K562 (cell line): ENCODE results near the gene PTPMT1. TPM values are rescaled to one million over a fixed set of nuclear protein-coding genes. Genes with fewer than 3 reads are reported as not detected.

Source experiments
- ATAC-seq: fragments of 200-7000 bp; cut with Tn5 transposase; 3 replicates; pipeline ENCODE4 v1.9.1; 2020; ENCODE audit warnings: moderate library complexity
- BruUV-seq: library from RNA; stranded (reverse); fragments of 400-500 nt; replicated peaks from 2 replicates; lab custom pipeline; 2021; lab: Mats Ljungman, UMichigan
- CTCF ChIA-PET: fragments of 300-600 bp; formaldehyde crosslinking; extraction: SDS; loops from one replicate; lab custom pipeline; 2021; ENCODE audit warnings: low intra/inter-chr PET ratio; lab: Yijun Ruan, JAX
- POLR2A ChIA-PET: fragments of 300-600, 350-650 bp; sonication (Branson Sonifier 250); formaldehyde crosslinking; extraction: SDS; loops from one replicate; lab custom pipeline; 2021; ENCODE audit warnings: antibody characterized with exemption, inconsistent platforms; lab: Yijun Ruan, JAX
- DNase-seq, 4 experiments: peaks; one replicate each; pipeline versions ENCODE4 v3.0.0 to v3.0.0-alpha.2; 2011 to 2018; ENCODE audit warnings: low spot score in 3 of 4, mixed read lengths in 3 of 4; ENCODE audit errors: extremely low read depth in 1 of 4
- FAIRE-seq: peaks from 2 replicates; lab custom pipeline; 2011; peaks lifted over from hg19 to GRCh38; lab: Jason Lieb, UNC
- H2AFZ ChIP-seq: 2 replicates; pipeline ENCODE4 v1.6.0; 2011; ENCODE audit warnings: low read depth, low read length, control low read depth, inconsistent platforms
- H3K27ac ChIP-seq: fragments of 200-600 bp; 3 replicates; pipeline ENCODE4 v1.8.0; 2011; ENCODE audit warnings: low read depth, mild to moderate bottlenecking, control low read depth, inconsistent platforms, low read length, moderate library complexity, mixed read lengths; ENCODE audit errors: extremely low read depth
- H3K27me3 ChIP-seq, 2 experiments: fragments of 300-600 bp in 1 of 2; 2 replicates in 1 of 2; 3 replicates in 1 of 2; pipeline versions ENCODE4 v1.6.0 to v1.8.0; 2011; ENCODE audit warnings: inconsistent platforms in 2 of 2, low read length in 2 of 2, mild to moderate bottlenecking in 1 of 2, mixed read lengths in 1 of 2, moderate library complexity in 1 of 2; ENCODE audit not compliant: control insufficient read depth in 2 of 2, insufficient read depth in 2 of 2
- H3K36me3 ChIP-seq: fragments of 300-600 bp; 3 replicates; pipeline ENCODE4 v1.8.0; 2011; ENCODE audit warnings: mild to moderate bottlenecking, low read length, inconsistent platforms; ENCODE audit not compliant: control insufficient read depth, insufficient read depth
- H3K4me1 ChIP-seq, 2 experiments: fragments of 200-600 bp in 1 of 2; replicated peaks in 1 of 2; 2 replicates in 1 of 2; 3 replicates in 1 of 2; pipeline versions ENCODE4 v1.5.1 to v1.8.0; 2011; ENCODE audit warnings: inconsistent platforms in 2 of 2, low read length in 2 of 2, mild to moderate bottlenecking in 1 of 2, mixed read lengths in 1 of 2, moderate library complexity in 1 of 2; ENCODE audit not compliant: control insufficient read depth in 2 of 2, insufficient read depth in 2 of 2
- H3K4me2 ChIP-seq: 2 replicates; pipeline ENCODE4 v1.6.1; 2011; ENCODE audit warnings: low read length, control low read depth, inconsistent platforms, mixed read lengths; ENCODE audit not compliant: insufficient read depth
- H3K4me3 ChIP-seq: fragments of 200-600 bp; sonication (generic), shearing (Covaris generic); 2 replicates; pipeline ENCODE4 v1.5.1; 2016; ENCODE audit warnings: control low read depth, inconsistent platforms
- H3K79me2 ChIP-seq: fragments of 200-600 bp; 3 replicates; pipeline ENCODE4 v1.8.0; 2011; ENCODE audit warnings: low read length, inconsistent platforms; ENCODE audit not compliant: control insufficient read depth, insufficient read depth
- H3K9ac ChIP-seq, 2 experiments: 2 replicates each; pipeline versions ENCODE4 v1.6.0 to v1.6.1; 2011; ENCODE audit warnings: low read depth in 2 of 2, low read length in 2 of 2, control low read depth in 1 of 2, inconsistent platforms in 1 of 2, mild to moderate bottlenecking in 1 of 2, mixed read lengths in 1 of 2; ENCODE audit not compliant: insufficient read depth in 1 of 2
- H3K9me1 ChIP-seq: one replicate; pipeline ENCODE4 v1.6.0; 2011; ENCODE audit warnings: inconsistent platforms, mild to moderate bottlenecking, low read length, moderate library complexity; ENCODE audit not compliant: control insufficient read depth, insufficient read depth
- H3K9me3 ChIP-seq: replicated peaks from 2 replicates; pipeline ENCODE4 v1.5.1; 2011; ENCODE audit warnings: low read depth, low read length, inconsistent platforms; ENCODE audit not compliant: control insufficient read depth, insufficient read depth
- H4K20me1 ChIP-seq: replicated peaks from 2 replicates; pipeline ENCODE4 v1.6.1; 2011; ENCODE audit warnings: low read length, inconsistent platforms, mixed read lengths; ENCODE audit not compliant: control insufficient read depth, insufficient read depth
- ARHGAP35 ChIP-seq: fragments of 450-650 bp; IDR thresholded peaks from 2 replicates; pipeline ENCODE4 v1.6.1; 2018; ENCODE audit not compliant: partially characterized antibody
- ARID2 ChIP-seq: fragments of 450-650 bp; IDR thresholded peaks from 2 replicates; pipeline ENCODE4 v1.6.1; 2017; ENCODE audit warnings: antibody characterized with exemption, mild to moderate bottlenecking
- DMBX1 ChIP-seq: fragments of 250-450 bp; sonication (Bioruptor Pico); IDR thresholded peaks from 2 replicates; pipeline ENCODE4 v1.8.0; 2022; ENCODE audit warnings: inconsistent platforms, mild to moderate bottlenecking, moderate library complexity, borderline replicate concordance
- ELK3 ChIP-seq: fragments of 450-650 bp; formaldehyde crosslinking; IDR thresholded peaks from 2 replicates; pipeline ENCODE4 v1.4.0; 2020; ENCODE audit warnings: mild to moderate bottlenecking
- GTF2A2 ChIP-seq: IDR thresholded peaks from 2 replicates; pipeline ENCODE4 v1.6.1; 2016; ENCODE audit warnings: mild to moderate bottlenecking, missing genetic modification characterization, missing compliant biosample characterization
- HDGF ChIP-seq: fragments of 450-650 bp; IDR thresholded peaks from 2 replicates; pipeline ENCODE4 v1.6.1; 2016
- HMGN3 ChIP-seq: IDR thresholded peaks from 2 replicates; pipeline ENCODE4 v1.6.1; 2011; ENCODE audit warnings: borderline replicate concordance, low read depth, mild to moderate bottlenecking, mixed read lengths, low read length; ENCODE audit not compliant: insufficient read length; ENCODE audit errors: extremely low read depth
- KDM1A ChIP-seq, 2 experiments: fragments of 450-650 bp; IDR thresholded peaks; 2 replicates each; pipeline ENCODE4 v1.6.1; 2016; ENCODE audit warnings: mild to moderate bottlenecking in 2 of 2
- MNT ChIP-seq, 2 experiments: fragments of 450-650 bp; conservative IDR thresholded peaks; 2 replicates each; pipeline ENCODE4 v1.6.1; 2017; ENCODE audit warnings: mild to moderate bottlenecking in 2 of 2, moderate library complexity in 2 of 2
- NFIC ChIP-seq: fragments of 450-650 bp; IDR thresholded peaks from 2 replicates; pipeline ENCODE4 v1.6.1; 2017; ENCODE audit warnings: mild to moderate bottlenecking, inconsistent platforms
- NONO ChIP-seq, 2 experiments: fragments of 200-400 bp in 1 of 2; fragments of 450-650 bp in 1 of 2; formaldehyde crosslinking in 1 of 2; IDR thresholded peaks; 2 replicates each; pipeline ENCODE4 v1.6.1; 2017; ENCODE audit warnings: low read depth in 2 of 2, mild to moderate bottlenecking in 2 of 2, moderate library complexity in 2 of 2, low read length in 1 of 2
- PHB ChIP-seq: fragments of 250-450 bp; sonication (Bioruptor Pico); IDR thresholded peaks from 2 replicates; pipeline ENCODE4 v1.5.0; 2021
- PML ChIP-seq: IDR thresholded peaks from 2 replicates; pipeline ENCODE4 v1.6.1; 2012; ENCODE audit warnings: low read length, inconsistent platforms
- RFX1 ChIP-seq: fragments of 450-650 bp; IDR thresholded peaks from 2 replicates; pipeline ENCODE4 v1.6.1; 2016; ENCODE audit warnings: mild to moderate bottlenecking, moderate library complexity
- RNF2 ChIP-seq: sonication (generic); IDR thresholded peaks from 2 replicates; pipeline ENCODE4 v1.6.1; 2016
- SNIP1 ChIP-seq: fragments of 450-650 bp; IDR thresholded peaks from 2 replicates; pipeline ENCODE4 v1.7.1; 2017; ENCODE audit warnings: low read depth, mild to moderate bottlenecking
- ZNF165 ChIP-seq: fragments of 250-450 bp; sonication (Bioruptor Pico); IDR thresholded peaks from 2 replicates; pipeline ENCODE4 v1.4.0; 2020; ENCODE audit warnings: borderline replicate concordance
- ZNF175 ChIP-seq: fragments of 200-800 bp; sonication (Bioruptor generic); IDR thresholded peaks from 2 replicates; pipeline ENCODE4 v1.6.1; 2016; ENCODE audit warnings: low read depth, mild to moderate bottlenecking, missing genetic modification characterization, missing compliant biosample characterization
- ZNF316 ChIP-seq: fragments of 450-650 bp; IDR thresholded peaks from 2 replicates; pipeline ENCODE4 v1.6.1; 2016
- WGBS: fragments of 100-300 bp; shearing (Covaris generic); methylation state at CpG from one replicate; pipeline ENCODE4 v1.1.6; 2016; ENCODE audit warnings: low coverage, mixed read lengths; ENCODE audit not compliant: insufficient coverage; ENCODE audit errors: missing lambda C conversion rate; 5-methylcytosine and 5-hydroxymethylcytosine counted together
- in situ Hi-C: fragments of 300-500 bp; cut with MboI; formaldehyde crosslinking; loops from 4 replicates; pipeline ENCODE4 v1.15.0; 2018; ENCODE audit warnings: inconsistent platforms, mixed read lengths
- intact Hi-C: fragments of 100-400 bp; cut with micrococcal nuclease; formaldehyde crosslinking; loops from 2 replicates; pipeline ENCODE4 v1.14.2; 2022
- polyA plus RNA-seq, 8 experiments: library from polyadenylated mRNA; depleted of rRNA in 4 of 8; stranded (reverse) in 5 of 8; unstranded in 3 of 8; fragments of >200 nt; fragmentation: Nextera tagmentation in 2 of 8; fragmentation: Illumina TruSeq in 1 of 8; extraction: Ambion mirVana in 2 of 8; extraction: Trizol in 1 of 8; gene quantifications; 2 replicates each; pipeline versions ENCODE4 v1.2.1 to v1.2.3, GENCODE V29; 2011 to 2014; ENCODE audit warnings: inconsistent platforms in 1 of 8, missing spikeins in 1 of 8
- total RNA-seq, 7 experiments: library from RNA; depleted of rRNA in 6 of 7; stranded (reverse); fragments of >200 nt in 6 of 7; fragmentation: Illumina TruSeq in 2 of 7; extraction: Trizol in 2 of 7; gene quantifications; 2 replicates each; pipeline versions ENCODE4 v1.2.1 to v1.2.3, GENCODE V29; 2011 to 2021; ENCODE audit warnings: low replicate concordance in 1 of 7

PTPMT1 gene
- total and polyA plus RNA-seq, 9 of the 15 experiments (the other 6 are each of a cell fraction or from before 2014, with no cell fraction given) = 10.4 to 140 (median 67.2) TPM

- WGBS = 97% methylated on average over 2 of the region's 2 CpGs
- FAIRE-seq (no peak), DNase-seq (no peak), ATAC-seq (no peak)
- ChIA-PET POLR2A (interaction anchor here (1.3 to 4.8 kb wide), 5 partner anchors 9 to 25 kb away, joined by 3 to 28 read pairs (median 10); partner anchors contain the start of gene CELF1), CTCF (no interaction called here)
- Histone ChIP-seq H3K9me1 (no peaks in the 10 kb centered on the region), H3K4me2 (no peak overlapping the region), H4K20me1 (peaks cover 38% of the 10 kb centered on the region; the same call in 1 of the 2 replicates), H3K4me1 (peaks cover 0 to 7% of the 10 kb centered on the region in 2 experiments; a peak in 2 of 5 replicates), H3K4me3 (no peak overlapping the region), H3K27ac (no peak overlapping the region), H3K27me3 (no peaks in the 10 kb centered on the region), H3K9ac (no peak overlapping the region), H3K36me3 (peaks cover 23% of the 10 kb centered on the region; the same call in 2 of the 3 replicates), H2AFZ (no peak overlapping the region), H3K79me2 (peaks cover 97% of the 10 kb centered on the region), H3K9me3 (no peaks in the 10 kb centered on the region)
- no TSS peak for BruUV-seq
- in situ Hi-C loops (no loop called here), intact Hi-C loops (no loop called here)
- no peak for TF ChIP-seq NONO (IDR thresholded peaks at IDR 0.05; ENCODE audit: low read depth in 2 of 2, low read length in 1 of 2)
- no peak for TF ChIP-seq ZNF165 (CRISPR knock-in tag)
- TF ChIP-seq ARHGAP35 = no peak
- no peak for TF ChIP-seq HDGF
- no peak for TF ChIP-seq NFIC
- TF ChIP-seq HMGN3 = no peak
- TF ChIP-seq ZNF175 (CRISPR knock-in tag) = no peak
- no peak for TF ChIP-seq KDM1A (IDR thresholded peaks at IDR 0.05)
- TF ChIP-seq PML = no peak
- TF ChIP-seq GTF2A2 (tag) = no peak
- TF ChIP-seq MNT (conservative IDR thresholded peaks at IDR 0.05) = no peak
- TF ChIP-seq DMBX1 (CRISPR knock-in tag) = no peak
- TF ChIP-seq ZNF316 = no peak
- TF ChIP-seq ARID2 = no peak
- no peak for TF ChIP-seq RFX1
- no peak for TF ChIP-seq RNF2
- TF ChIP-seq PHB (CRISPR knock-in tag) = no peak
- TF ChIP-seq ELK3 (CRISPR knock-in tag) = no peak
- TF ChIP-seq SNIP1 = no peak
Measured at GRCh38 chr11:47541070-47541469, 24.3 kb upstream of the PTPMT1 start.
